GM12878 (cell line): ENCODE results near the gene ZBTB5. TPM values are rescaled to one million over a fixed set of nuclear protein-coding genes. Genes with fewer than 3 reads are reported as not detected.

Experiments
- ATAC-seq: fragments of 200-7000 bp; cut with Tn5 transposase; 3 replicates; pipeline ENCODE4 v1.9.1; 2020; ENCODE audit warnings: mild to moderate bottlenecking, moderate library complexity
- BruUV-seq: library from RNA; stranded (reverse); fragments of 400-500 nt; replicated peaks from 2 replicates; lab custom pipeline; 2021; lab: Mats Ljungman, UMichigan
- CTCF ChIA-PET: fragments of 300-600 bp; sonication (Branson Sonifier 250); formaldehyde crosslinking; extraction: SDS; loops from one replicate; lab custom pipeline; 2021; ENCODE audit warnings: inconsistent platforms; lab: Yijun Ruan, JAX
- POLR2A ChIA-PET: fragments of 350-600 bp; formaldehyde crosslinking; extraction: SDS; loops from one replicate; lab custom pipeline; 2021; ENCODE audit warnings: inconsistent platforms; lab: Charles Lee
- RAD21 ChIA-PET: fragments of 300-600 bp; sonication (Branson Sonifier 250); formaldehyde crosslinking; loops from one replicate; lab custom pipeline; 2023; ENCODE audit warnings: antibody characterized with exemption; ENCODE audit not compliant: unreplicated experiment; lab: Charles Lee
- SMC1A ChIA-PET: fragments of 300-600 bp; sonication (Branson Sonifier 250); formaldehyde crosslinking; loops from one replicate; lab custom pipeline; 2023; ENCODE audit not compliant: unreplicated experiment, uncharacterized antibody; lab: Charles Lee
- DNase-seq: peaks from one replicate; pipeline ENCODE4 v3.0.0-alpha.2; 2011; ENCODE audit warnings: low read depth, low spot score
- FAIRE-seq: peaks from 3 replicates; lab custom pipeline; 2011; peaks lifted over from hg19 to GRCh38; lab: Jason Lieb, UNC
- H2AFZ ChIP-seq: 2 replicates; pipeline ENCODE4 v1.6.0; 2011; ENCODE audit warnings: low read depth, low read length, control low read depth; ENCODE audit not compliant: control insufficient read depth
- H3K27ac ChIP-seq: 2 replicates; pipeline ENCODE4 v1.5.1; 2011; ENCODE audit warnings: control low read depth; ENCODE audit not compliant: control insufficient read depth, insufficient read depth
- H3K27me3 ChIP-seq, 2 experiments: replicated peaks in 1 of 2; 2 replicates each; pipeline versions ENCODE4 v1.6.0 to v1.6.1; 2011; ENCODE audit warnings: low read length in 1 of 2; ENCODE audit not compliant: control insufficient read depth in 2 of 2, insufficient read depth in 2 of 2
- H3K36me3 ChIP-seq, 2 experiments: 2 replicates each; pipeline ENCODE4 v1.5.1; 2011; ENCODE audit warnings: low read length in 1 of 2; ENCODE audit not compliant: control insufficient read depth in 2 of 2, insufficient read depth in 2 of 2
- H3K4me1 ChIP-seq: 2 replicates; pipeline ENCODE4 v1.6.1; 2011; ENCODE audit warnings: mild to moderate bottlenecking, low read length, moderate library complexity, mixed read lengths; ENCODE audit not compliant: control insufficient read depth, insufficient read depth
- H3K4me2 ChIP-seq: 2 replicates; pipeline ENCODE4 v1.6.0; 2011; ENCODE audit warnings: control low read depth; ENCODE audit not compliant: control insufficient read depth, insufficient read depth
- H3K4me3 ChIP-seq: fragments of 200-600 bp; sonication (generic); 2 replicates; pipeline ENCODE4 v1.5.1; 2016
- H3K79me2 ChIP-seq: 2 replicates; pipeline ENCODE4 v1.6.0; 2011; ENCODE audit warnings: low read length; ENCODE audit not compliant: control insufficient read depth, insufficient read depth
- H3K9ac ChIP-seq: 2 replicates; pipeline ENCODE4 v1.8.0; 2011; ENCODE audit warnings: low read length, control low read depth, mixed read lengths; ENCODE audit not compliant: control insufficient read depth, insufficient read depth
- H3K9me3 ChIP-seq: replicated peaks from 3 replicates; pipeline ENCODE4 v1.5.1; 2011; ENCODE audit warnings: mild to moderate bottlenecking, low read length; ENCODE audit not compliant: control insufficient read depth, insufficient read depth
- H4K20me1 ChIP-seq: 2 replicates; pipeline ENCODE4 v1.6.0; 2011; ENCODE audit not compliant: control insufficient read depth, insufficient read depth
- HDAC2 ChIP-seq: fragments of 200-600 bp; sonication (generic); IDR thresholded peaks from 2 replicates; pipeline ENCODE4 v1.6.1; 2017
- NFYA ChIP-seq: IDR thresholded peaks from 2 replicates; pipeline ENCODE4 v1.6.1; 2011; ENCODE audit warnings: low read depth, mild to moderate bottlenecking, low read length, improper control_type of control experiment, borderline replicate concordance
- POLR2A ChIP-seq: IDR thresholded peaks from 2 replicates; pipeline ENCODE4 v1.6.1; 2011; ENCODE audit warnings: low read depth, mild to moderate bottlenecking, low read length
- RAD51 ChIP-seq: fragments of 450-650 bp; IDR thresholded peaks from 2 replicates; pipeline ENCODE4 v1.6.1; 2016; ENCODE audit warnings: moderate library complexity, mild to moderate bottlenecking, inconsistent platforms
- RUNX3 ChIP-seq: IDR thresholded peaks from 2 replicates; pipeline ENCODE4 v1.6.1; 2012; ENCODE audit warnings: low read length, inconsistent platforms
- SP1 ChIP-seq: IDR thresholded peaks from one replicate; pipeline ENCODE4 v1.6.1; 2011; ENCODE audit warnings: low read depth, low read length
- ZBTB40 ChIP-seq: fragments of 450-650 bp; IDR thresholded peaks from 2 replicates; pipeline ENCODE4 v1.6.1; 2016; ENCODE audit warnings: mild to moderate bottlenecking, moderate library complexity, borderline replicate concordance
- WGBS: methylation state at CpG from one replicate; pipeline ENCODE4 v1.1.6; 2016; ENCODE audit warnings: low lambda C conversion rate; ENCODE audit not compliant: insufficient replicate concordance, insufficient coverage; ENCODE audit errors: missing lambda C conversion rate; 5-methylcytosine and 5-hydroxymethylcytosine counted together
- in situ Hi-C: fragments of 300-500 bp; cut with MboI; formaldehyde crosslinking; loops from 9 replicates; pipeline ENCODE4 v1.14.3; 2018; ENCODE audit warnings: mixed read lengths
- intact Hi-C: fragments of 100-400 bp; cut with micrococcal nuclease; formaldehyde crosslinking; loops from one replicate; pipeline ENCODE4 v1.14.2; 2022; ENCODE audit not compliant: unreplicated experiment
- polyA plus RNA-seq, 11 experiments: library from polyadenylated mRNA; depleted of rRNA in 4 of 11; unstranded in 6 of 11; stranded (reverse) in 5 of 11; fragments of >200 nt; fragmentation: Nextera tagmentation in 4 of 11; fragmentation: Illumina TruSeq in 1 of 11; extraction: Ambion mirVana in 4 of 11; extraction: Trizol in 1 of 11; gene quantifications; 1 replicate in 1 of 11; 2 replicates in 10 of 11; pipeline versions ENCODE4 v1.2.1 to v1.2.3, GENCODE V29; 2011 to 2016; ENCODE audit warnings: inconsistent platforms in 2 of 11, missing spikeins in 2 of 11, low read depth in 1 of 11
- total RNA-seq, 4 experiments: library from RNA; depleted of rRNA in 3 of 4; stranded (reverse); fragments of >200 nt in 3 of 4; fragmentation: Illumina TruSeq in 1 of 4; extraction: Trizol in 1 of 4; gene quantifications; 2 replicates each; pipeline versions ENCODE4 v1.2.1 to v1.2.3, GENCODE V29; 2013 to 2021

Gene ZBTB5
- total and polyA plus RNA-seq, 10 of the 15 experiments (the other 5 are each of a cell fraction or from before 2014, with no cell fraction given), result 1.4 to 32.5 (median 12.1) TPM

GRCh38 chr9:37441776-37442370 is 23.4 kb downstream of the ZBTB5 start:
- H3K4me1 ChIP-seq, result no peaks in the 10 kb centered on the region
- H3K9ac ChIP-seq, result no peak overlapping the region
- H3K27me3 ChIP-seq, result no peaks in the 10 kb centered on the region
- no TSS peak for BruUV-seq
- DNase-seq, result no peak
- H3K4me2 ChIP-seq, result no peak overlapping the region
- H3K79me2 ChIP-seq, result no peaks in the 10 kb centered on the region; the same call in none of the 2 replicates
- ATAC-seq, result no peak
- H2AFZ ChIP-seq, result no peak overlapping the region
- no peaks in the 10 kb centered on the region for H4K20me1 ChIP-seq
- H3K36me3 ChIP-seq, result peaks cover 23 to 37% of the 10 kb centered on the region in 2 experiments
- FAIRE-seq, result no peak
- no peak overlapping the region for H3K4me3 ChIP-seq
- ChIA-PET POLR2A (no interaction called here), SMC1A (interaction anchor here (0.8 kb wide), 2 partner anchors 10 to 15 kb away, joined by 3 to 4 read pairs; no protein-coding TSS in a partner anchor), CTCF (no interaction called here), RAD21 (no interaction called here)
- no peak overlapping the region for H3K27ac ChIP-seq
- WGBS, result 95% methylated on average over 21 of the region's 21 CpGs
- H3K9me3 ChIP-seq, result no peaks in the 10 kb centered on the region
- intact Hi-C loops (no loop called here), in situ Hi-C loops (no loop called here)
- TF ChIP-seq HDAC2 (no peak), SP1 (no peak), RUNX3 (no peak), NFYA (no peak), POLR2A (peak; percentile 54; the same call in 1 of the 2 replicates), RAD51 (no peak), ZBTB40 (no peak)
